Cardiac fibroblast (primary cell): ENCODE results near the gene TP53.
"Not testable (repeated sequence)": the region's sequence is repeated elsewhere in the genome, so short reads cannot be mapped to it uniquely, and the experiment has no call there.

Experiments used
- DNase-seq, 2 donors: peaks; one replicate each; pipeline versions ENCODE4 v3.0.0 to v3.0.0-alpha.2; 2010; ENCODE audit warnings: low read depth in 2 of 2
- H3K4me3 ChIP-seq, 2 donors: replicated peaks in 1 of 2; 1 replicate in 1 of 2; 2 replicates in 1 of 2; pipeline ENCODE4 v1.5.1; 2011; ENCODE audit warnings: low read depth in 2 of 2, low read length in 2 of 2, mild to moderate bottlenecking in 2 of 2, moderate library complexity in 1 of 2
- CTCF ChIP-seq: IDR thresholded peaks from one replicate; pipeline ENCODE4 v1.5.1; 2011; ENCODE audit warnings: low read depth, mild to moderate bottlenecking, low read length, inconsistent platforms

TP53 gene

GRCh38 chr17:7631398-7632380 lies 55.6 kb downstream of the TP53 start:
- no peak for DNase-seq
- TF ChIP-seq CTCF, result no peak
- H3K4me3 ChIP-seq, result no peak overlapping the region

- no peak for DNase-seq
- no peak within 1 kb of the TSS for H3K4me3 ChIP-seq
- no peak for TF ChIP-seq CTCF
These were observed 57.2 kb downstream of the TP53 start, which contains the start of gene SHBG for GRCh38 chr17:7629939-7630571. Gene SHBG (plus strand): TSS chr17:7630135. CDS start chr17:7630173, 38 bp downstream.

GRCh38 chr17:7627250-7628121 lies 59.8 kb downstream of the TP53 start, which contains the start of gene SAT2:
Gene SAT2 (minus strand): TSS chr17:7627821. CDS start chr17:7627635, 186 bp downstream.
- peak; percentile 96 to 97 for DNase-seq
- no peak for TF ChIP-seq CTCF

GRCh38 chr17:7626956-7627249 lies 60.4 kb downstream of the TP53 start:
- no peak for TF ChIP-seq CTCF
- no peak for DNase-seq
- H3K4me3 ChIP-seq, result peak overlapping the region; percentile 81 to 84

More at GRCh38 chr17:7627250-7628121, 59.8 kb downstream of the TP53 start, which contains the start of gene SAT2:
- peak within 1 kb of the TSS; percentile 81 to 84 for H3K4me3 ChIP-seq

- H3K4me3 ChIP-seq, result peak overlapping the region in 1 of 2 donors; percentile 81
- no peak for DNase-seq
These were observed 61.0 kb downstream of the TP53 start for GRCh38 chr17:7626307-7626706.

GRCh38 chr17:7625749-7626148 lies 61.5 kb downstream of the TP53 start:
- not testable (repeated sequence) for H3K4me3 ChIP-seq, DNase-seq

More at GRCh38 chr17:7626307-7626706, 61.0 kb downstream of the TP53 start:
- no peak for TF ChIP-seq CTCF
